ENCODE measurements around the gene INPP5A. TPM values are rescaled to one million over a fixed set of nuclear protein-coding genes. Genes with fewer than 3 reads are reported as not detected.
A peak's percentile ranks its signal among the peaks of the same experiment; 100 is the strongest.

INPP5A gene
- total and polyA plus RNA-seq, 2 of the 13 experiments (the other 11 are each of a cell fraction or from before 2014, with no cell fraction given), result 17.5 to 37.9 TPM

- FAIRE-seq (no peak), DNase-seq (ENCODE audit: low spot score) (no peak), ATAC-seq (no peak)
- Histone ChIP-seq H3K27me3 (ENCODE audit: control insufficient read depth in 1 of 2, insufficient read depth in 2 of 2, low read length in 2 of 2) (no peaks in the 10 kb centered on the region), H3K4me2 (ENCODE audit: low read depth, low read length) (no peak overlapping the region), H3K79me2 (ENCODE audit: insufficient read depth, low read length) (peaks cover 5% of the 10 kb centered on the region), H4K20me1 (ENCODE audit: insufficient read depth, low read length) (no peaks in the 10 kb centered on the region), H3K4me1 (ENCODE audit: insufficient read depth, low read length) (peaks cover 14% of the 10 kb centered on the region), H3K9me3 (ENCODE audit: low read length) (no peaks in the 10 kb centered on the region), H3K4me3 (replicated peaks in 1 of 3; ENCODE audit: insufficient read depth in 1 of 3, low read depth in 2 of 3, low read length in 3 of 3) (no peak overlapping the region), H3K36me3 (replicated peaks in 1 of 2; ENCODE audit: control insufficient read depth in 1 of 2, insufficient read depth in 2 of 2, low read length in 2 of 2) (no peaks in the 10 kb centered on the region), H3K9ac (ENCODE audit: insufficient read depth, low read depth, low read length) (no peak overlapping the region), H3K27ac (ENCODE audit: extremely low read length, insufficient read depth, low read length) (no peak overlapping the region), H2AFZ (ENCODE audit: low read length) (no peak overlapping the region)
- intact Hi-C loops (cut with micrococcal nuclease; ENCODE audit: unreplicated experiment) (no loop called here), in situ Hi-C loops (cut with HindIII; ENCODE audit: extremely low pct_ligation_motif_present, low pct_unique_long_range_greater_than_20kb) (no loop called here)
- CTCF ChIA-PET (ENCODE audit: low intra/inter-chr PET ratio, low total read pairs), result no interaction called here
- POLR2A ChIA-PET, result no interaction called here
- BruUV-seq (replicated peaks), result no TSS peak
- 53% methylated on average over 1 of the region's 1 CpG for WGBS (ENCODE audit: low lambda C conversion rate)
- TF ChIP-seq ZNF577 (CRISPR knock-in tag; IDR thresholded peaks at IDR 0.05; ENCODE audit: borderline replicate concordance, low read depth), result no peak
- TF ChIP-seq GZF1 (CRISPR knock-in tag; IDR thresholded peaks at IDR 0.05), result no peak
- TF ChIP-seq MAFK (conservative IDR thresholded peaks at IDR 0.05 in 1 of 2, IDR thresholded peaks at IDR 0.05 in 1 of 2; ENCODE audit: low read length in 2 of 2), result peak; percentile 98 to 99
- TF ChIP-seq AHR (CRISPR knock-in tag; IDR thresholded peaks at IDR 0.05), result no peak
- no peak for TF ChIP-seq SRSF4 (IDR thresholded peaks at IDR 0.05; ENCODE audit: low read depth, low read length, poor library complexity, severe bottlenecking)
- no peak for TF ChIP-seq CBX5 (CRISPR knock-in tag; IDR thresholded peaks at IDR 0.05; ENCODE audit: borderline replicate concordance)
- TF ChIP-seq RBM39 (IDR thresholded peaks at IDR 0.05; ENCODE audit: low read depth, low read length, poor library complexity, severe bottlenecking), result no peak
- peak; percentile 99 for TF ChIP-seq MAFF (IDR thresholded peaks at IDR 0.05; ENCODE audit: low read depth, low read length)
Measured at GRCh38 chr10:132580617-132581016, 43.0 kb downstream of the INPP5A start.

- BruUV-seq (replicated peaks), result no TSS peak
- ATAC-seq, result no peak
- TF ChIP-seq ADNP (CRISPR knock-in tag; IDR thresholded peaks at IDR 0.05), result no peak
- no peak for TF ChIP-seq ARID2 (CRISPR knock-in tag; IDR thresholded peaks at IDR 0.05; ENCODE audit: borderline replicate concordance)
- TF ChIP-seq FOXO1 (CRISPR knock-in tag; IDR thresholded peaks at IDR 0.05), result no peak
- no peak for TF ChIP-seq ZNF224 (CRISPR knock-in tag; IDR thresholded peaks at IDR 0.05)
- TF ChIP-seq HNRNPUL1 (IDR thresholded peaks at IDR 0.05; ENCODE audit: low read depth, low read length), result no peak
- no peak for TF ChIP-seq MEIS1 (CRISPR knock-in tag; IDR thresholded peaks at IDR 0.05; ENCODE audit: borderline replicate concordance)
- TF ChIP-seq MIER2 (CRISPR knock-in tag; IDR thresholded peaks at IDR 0.05), result no peak
- TF ChIP-seq ARID4A (CRISPR knock-in tag; IDR thresholded peaks at IDR 0.05; ENCODE audit: borderline replicate concordance), result no peak
- TF ChIP-seq ZNF251 (CRISPR knock-in tag; IDR thresholded peaks at IDR 0.05), result no peak
Measured at GRCh38 chr10:132582137-132582536, 44.5 kb downstream of the INPP5A start.

More at GRCh38 chr10:132582137-132582536, 44.5 kb downstream of the INPP5A start:
- Histone ChIP-seq H3K36me3 (replicated peaks in 1 of 2; ENCODE audit: control insufficient read depth in 1 of 2, insufficient read depth in 2 of 2, low read length in 2 of 2) (no peaks in the 10 kb centered on the region), H3K4me2 (ENCODE audit: low read depth, low read length) (no peak overlapping the region), H3K9ac (ENCODE audit: insufficient read depth, low read depth, low read length) (no peak overlapping the region), H2AFZ (ENCODE audit: low read length) (no peak overlapping the region), H4K20me1 (ENCODE audit: insufficient read depth, low read length) (no peaks in the 10 kb centered on the region), H3K4me1 (ENCODE audit: insufficient read depth, low read length) (peaks cover 9% of the 10 kb centered on the region; the same call in 1 of the 2 replicates), H3K27ac (ENCODE audit: extremely low read length, insufficient read depth, low read length) (no peak overlapping the region), H3K9me3 (ENCODE audit: low read length) (no peaks in the 10 kb centered on the region), H3K27me3 (ENCODE audit: control insufficient read depth in 1 of 2, insufficient read depth in 2 of 2, low read length in 2 of 2) (no peaks in the 10 kb centered on the region), H3K79me2 (ENCODE audit: insufficient read depth, low read length) (peaks cover 6% of the 10 kb centered on the region), H3K4me3 (replicated peaks in 1 of 3; ENCODE audit: insufficient read depth in 1 of 3, low read depth in 2 of 3, low read length in 3 of 3) (no peak overlapping the region)
- FAIRE-seq, result no peak
- ChIA-PET CTCF (ENCODE audit: low intra/inter-chr PET ratio, low total read pairs) (no interaction called here), POLR2A (no interaction called here)
- in situ Hi-C loops (cut with HindIII; ENCODE audit: extremely low pct_ligation_motif_present, low pct_unique_long_range_greater_than_20kb) (no loop called here), intact Hi-C loops (cut with micrococcal nuclease; ENCODE audit: unreplicated experiment) (no loop called here)
- WGBS (ENCODE audit: low lambda C conversion rate), result 84% methylated on average over 4 of the region's 4 CpGs
- DNase-seq (ENCODE audit: low spot score), result no peak

Measured in HepG2 (cell line).